ENCODE data around the gene DNAH8. TPM values are rescaled to one million over a fixed set of nuclear protein-coding genes. Genes with fewer than 3 reads are reported as not detected.

The DNAH8 gene
- polyA plus RNA-seq, 1 of the 3 experiments (the other 2 are of a cell fraction): not detected

- H3K36me3 ChIP-seq (replicated peaks in 1 of 2; ENCODE audit: control insufficient read depth in 1 of 2, insufficient read depth in 2 of 2, low read length in 1 of 2): peaks cover 22 to 43% of the 10 kb centered on the region in 2 experiments
- DNase-seq: no peak
- no peak overlapping the region for H2AFZ ChIP-seq (ENCODE audit: low read depth)
- peaks cover 0 to 5% of the 10 kb centered on the region in 2 experiments; a peak in 1 of 4 replicates for H3K4me1 ChIP-seq (ENCODE audit: control insufficient read depth in 1 of 2, insufficient read depth in 2 of 2, low read depth in 1 of 2, low read length in 1 of 2)
- H3K4me3 ChIP-seq (ENCODE audit: low read depth in 2 of 2, low read length in 1 of 2): no peak overlapping the region
- ChIA-PET CTCF (no interaction called here), POLR2A (no interaction called here)
- H3K27me3 ChIP-seq (ENCODE audit: insufficient read depth): no peaks in the 10 kb centered on the region
- H3K9me3 ChIP-seq: no peaks in the 10 kb centered on the region
- WGBS (ENCODE audit: low lambda C conversion rate): 98% methylated on average over 4 of the region's 4 CpGs
- peaks cover 53% of the 10 kb centered on the region for H3K79me2 ChIP-seq (ENCODE audit: insufficient read depth)
- H4K20me1 ChIP-seq (ENCODE audit: insufficient read depth): peaks cover 17% of the 10 kb centered on the region; the same call in 1 of the 2 replicates
- no peak overlapping the region for H3K9ac ChIP-seq
- no peak overlapping the region for H3K4me2 ChIP-seq
- peaks cover 7% of the 10 kb centered on the region for H3F3A ChIP-seq (replicated peaks; ENCODE audit: insufficient read depth)
- H3K9me2 ChIP-seq: no peaks in the 10 kb centered on the region
- TF ChIP-seq FOSL2 (IDR thresholded peaks at IDR 0.05; ENCODE audit: borderline replicate concordance, low read depth) (no peak), TAF1 (IDR thresholded peaks at IDR 0.05; ENCODE audit: borderline replicate concordance, low read depth, low read length) (no peak), FOXJ3 (CRISPR knock-in tag; IDR thresholded peaks at IDR 0.05) (no peak), YY1 (IDR thresholded peaks at IDR 0.05; ENCODE audit: low read depth) (no peak), TEAD4 (IDR thresholded peaks at IDR 0.05; ENCODE audit: borderline replicate concordance, insufficient read depth) (no peak), USF1 (IDR thresholded peaks at IDR 0.05; ENCODE audit: borderline replicate concordance, low read depth) (no peak), RCOR1 (IDR thresholded peaks at IDR 0.05; ENCODE audit: low read length) (no peak), JUND (IDR thresholded peaks at IDR 0.05) (no peak), EP300 (IDR thresholded peaks at IDR 0.05; ENCODE audit: borderline replicate concordance in 1 of 2, low read depth in 1 of 2, low read length in 1 of 2) (no peak), GABPA (IDR thresholded peaks at IDR 0.05; ENCODE audit: low read depth) (no peak), FOXM1 (IDR thresholded peaks at IDR 0.05; ENCODE audit: low read depth) (no peak), NRF1 (IDR thresholded peaks at IDR 0.05; ENCODE audit: low read depth, low read length) (no peak), ELF1 (IDR thresholded peaks at IDR 0.05) (no peak), POLR2AphosphoS5 (IDR thresholded peaks at IDR 0.05; ENCODE audit: low read depth, low read length) (no peak), GATA2 (CRISPR knock-in tag; IDR thresholded peaks at IDR 0.05) (no peak)
- no peak overlapping the region for H3K27ac ChIP-seq (ENCODE audit: low read depth in 2 of 2, low read length in 1 of 2)
Observed at GRCh38 chr6:38686270-38687042, 28.7 kb upstream of the DNAH8 start.

GRCh38 chr6:38687043-38687353 lies 28.1 kb upstream of the DNAH8 start:
- peaks cover 18 to 38% of the 10 kb centered on the region in 2 experiments for H3K36me3 ChIP-seq (replicated peaks in 1 of 2; ENCODE audit: control insufficient read depth in 1 of 2, insufficient read depth in 2 of 2, low read length in 1 of 2)
- H3F3A ChIP-seq (replicated peaks; ENCODE audit: insufficient read depth): peaks cover 7% of the 10 kb centered on the region
- DNase-seq: no peak
- POLR2A ChIA-PET: no interaction called here
- no peaks in the 10 kb centered on the region for H3K9me2 ChIP-seq
- H3K79me2 ChIP-seq (ENCODE audit: insufficient read depth): peaks cover 58% of the 10 kb centered on the region
- H4K20me1 ChIP-seq (ENCODE audit: insufficient read depth): peaks cover 17% of the 10 kb centered on the region; the same call in 1 of the 2 replicates
- no peak overlapping the region for H3K9ac ChIP-seq
- 100% methylated on average over 2 of the region's 2 CpGs for WGBS (ENCODE audit: low lambda C conversion rate)
- no peak overlapping the region for H2AFZ ChIP-seq (ENCODE audit: low read depth)
- TF ChIP-seq RAD21 (IDR thresholded peaks at IDR 0.05; ENCODE audit: low read length) (no peak), NRF1 (IDR thresholded peaks at IDR 0.05; ENCODE audit: low read depth, low read length) (no peak), USF1 (IDR thresholded peaks at IDR 0.05; ENCODE audit: borderline replicate concordance, low read depth) (no peak), NFIC (IDR thresholded peaks at IDR 0.05; ENCODE audit: borderline replicate concordance) (no peak), TEAD4 (IDR thresholded peaks at IDR 0.05; ENCODE audit: borderline replicate concordance, insufficient read depth) (no peak), ELF1 (IDR thresholded peaks at IDR 0.05) (no peak), CTCF (IDR thresholded peaks at IDR 0.05) (no peak), GABPA (IDR thresholded peaks at IDR 0.05; ENCODE audit: low read depth) (no peak), USF2 (IDR thresholded peaks at IDR 0.05; ENCODE audit: borderline replicate concordance, low read depth, low read length) (no peak), EP300 (IDR thresholded peaks at IDR 0.05; ENCODE audit: borderline replicate concordance in 1 of 2, low read depth in 1 of 2, low read length in 1 of 2) (no peak), YY1 (IDR thresholded peaks at IDR 0.05; ENCODE audit: low read depth) (no peak)
- no peak overlapping the region for H3K4me3 ChIP-seq (ENCODE audit: low read depth in 2 of 2, low read length in 1 of 2)
- peaks cover 0 to 5% of the 10 kb centered on the region in 2 experiments; a peak in 1 of 4 replicates for H3K4me1 ChIP-seq (ENCODE audit: control insufficient read depth in 1 of 2, insufficient read depth in 2 of 2, low read depth in 1 of 2, low read length in 1 of 2)
- H3K9me3 ChIP-seq: no peaks in the 10 kb centered on the region
- CTCF ChIA-PET: no interaction called here
- H3K4me2 ChIP-seq: no peak overlapping the region
- no peaks in the 10 kb centered on the region for H3K27me3 ChIP-seq (ENCODE audit: insufficient read depth)
- no peak overlapping the region for H3K27ac ChIP-seq (ENCODE audit: low read depth in 2 of 2, low read length in 1 of 2)
